Measurements from ENCODE around the gene RNASEH2B. TPM values are rescaled to one million over a fixed set of nuclear protein-coding genes. Genes with fewer than 3 reads are reported as not detected.

RNASEH2B gene
- total RNA-seq, 1 experiment from 2014 or later, result 28.1 TPM

DNA sequence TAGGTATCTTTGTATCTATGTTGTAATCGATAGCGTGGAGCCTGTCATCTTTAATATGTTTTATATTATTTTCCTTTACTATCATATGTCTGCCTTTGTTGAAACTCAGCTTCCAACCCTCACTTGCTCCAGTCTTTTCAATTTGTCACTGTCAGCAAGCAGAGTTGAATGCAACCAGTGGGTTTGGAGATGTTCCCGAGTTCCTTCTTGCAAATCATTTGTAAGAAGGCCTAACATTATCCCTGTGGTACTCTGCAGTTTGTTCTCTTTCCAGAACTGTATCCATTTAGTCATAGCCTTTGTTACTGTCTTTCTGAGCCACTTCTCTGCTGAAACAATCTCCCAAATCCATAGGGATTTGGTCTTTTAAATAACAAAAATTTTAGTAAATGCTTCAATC is 41.8 kb downstream of the RNASEH2B start:
- CTCF ChIA-PET, result no interaction called here
- Mint-ChIP-seq H3K27ac (ENCODE audit: unreplicated experiment) (no peak overlapping the region), H3K27me3 (ENCODE audit: unreplicated experiment) (no peaks in the 10 kb centered on the region), H3K4me1 (ENCODE audit: low read depth, unreplicated experiment) (no peaks in the 10 kb centered on the region), H3K9me3 (ENCODE audit: low read depth, unreplicated experiment) (no peaks in the 10 kb centered on the region), H3K36me3 (ENCODE audit: insufficient read depth, unreplicated experiment) (no peaks in the 10 kb centered on the region), H3K4me3 (ENCODE audit: low read depth, unreplicated experiment) (no peak overlapping the region)
- TF ChIP-seq, protein P1, sequence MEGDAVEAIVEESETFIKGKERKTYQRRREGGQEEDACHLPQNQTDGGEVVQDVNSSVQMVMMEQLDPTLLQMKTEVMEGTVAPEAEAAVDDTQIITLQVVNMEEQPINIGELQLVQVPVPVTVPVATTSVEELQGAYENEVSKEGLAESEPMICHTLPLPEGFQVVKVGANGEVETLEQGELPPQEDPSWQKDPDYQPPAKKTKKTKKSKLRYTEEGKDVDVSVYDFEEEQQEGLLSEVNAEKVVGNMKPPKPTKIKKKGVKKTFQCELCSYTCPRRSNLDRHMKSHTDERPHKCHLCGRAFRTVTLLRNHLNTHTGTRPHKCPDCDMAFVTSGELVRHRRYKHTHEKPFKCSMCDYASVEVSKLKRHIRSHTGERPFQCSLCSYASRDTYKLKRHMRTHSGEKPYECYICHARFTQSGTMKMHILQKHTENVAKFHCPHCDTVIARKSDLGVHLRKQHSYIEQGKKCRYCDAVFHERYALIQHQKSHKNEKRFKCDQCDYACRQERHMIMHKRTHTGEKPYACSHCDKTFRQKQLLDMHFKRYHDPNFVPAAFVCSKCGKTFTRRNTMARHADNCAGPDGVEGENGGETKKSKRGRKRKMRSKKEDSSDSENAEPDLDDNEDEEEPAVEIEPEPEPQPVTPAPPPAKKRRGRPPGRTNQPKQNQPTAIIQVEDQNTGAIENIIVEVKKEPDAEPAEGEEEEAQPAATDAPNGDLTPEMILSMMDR (IDR thresholded peaks at IDR 0.05; ENCODE audit: unreplicated experiment), result no peak
- intact Hi-C loops (cut with micrococcal nuclease; ENCODE audit: unreplicated experiment), result no loop called here
- no peak for DNase-seq
- BruUV-seq (replicated peaks), result no TSS peak

DNA sequence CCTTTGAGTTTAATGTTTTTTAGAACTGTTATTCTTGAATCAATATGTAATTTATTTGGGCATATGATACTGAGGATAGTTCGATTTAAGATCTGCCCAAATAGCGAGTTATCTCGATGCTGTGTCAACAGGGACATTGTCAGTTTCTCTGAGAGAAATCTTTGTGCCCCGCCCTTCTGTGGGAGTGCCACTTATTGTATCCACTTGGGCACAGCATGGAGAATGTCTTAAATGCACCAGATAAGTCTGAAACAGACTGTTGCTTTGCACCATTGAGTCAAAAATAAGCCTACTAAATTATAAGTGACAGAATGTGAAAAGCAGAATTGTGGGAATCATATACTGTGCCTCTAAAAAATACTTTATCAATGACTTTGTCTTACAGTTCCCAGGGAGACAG is 45.6 kb downstream of the RNASEH2B start:
- intact Hi-C loops (cut with micrococcal nuclease; ENCODE audit: unreplicated experiment), result no loop called here
- H3K27me3 Mint-ChIP-seq (ENCODE audit: unreplicated experiment), result no peaks in the 10 kb centered on the region
- H3K36me3 Mint-ChIP-seq (ENCODE audit: insufficient read depth, unreplicated experiment), result no peaks in the 10 kb centered on the region
- no peak for DNase-seq
- CTCF ChIA-PET, result no interaction called here
- H3K4me3 Mint-ChIP-seq (ENCODE audit: low read depth, unreplicated experiment), result no peak overlapping the region
- H3K27ac Mint-ChIP-seq (ENCODE audit: unreplicated experiment), result no peak overlapping the region
- H3K4me1 Mint-ChIP-seq (ENCODE audit: low read depth, unreplicated experiment), result no peaks in the 10 kb centered on the region
- no TSS peak for BruUV-seq (replicated peaks)
- TF ChIP-seq, protein P1 (IDR thresholded peaks at IDR 0.05; ENCODE audit: unreplicated experiment), result no peak
- no peaks in the 10 kb centered on the region for H3K9me3 Mint-ChIP-seq (ENCODE audit: low read depth, unreplicated experiment)

DNA sequence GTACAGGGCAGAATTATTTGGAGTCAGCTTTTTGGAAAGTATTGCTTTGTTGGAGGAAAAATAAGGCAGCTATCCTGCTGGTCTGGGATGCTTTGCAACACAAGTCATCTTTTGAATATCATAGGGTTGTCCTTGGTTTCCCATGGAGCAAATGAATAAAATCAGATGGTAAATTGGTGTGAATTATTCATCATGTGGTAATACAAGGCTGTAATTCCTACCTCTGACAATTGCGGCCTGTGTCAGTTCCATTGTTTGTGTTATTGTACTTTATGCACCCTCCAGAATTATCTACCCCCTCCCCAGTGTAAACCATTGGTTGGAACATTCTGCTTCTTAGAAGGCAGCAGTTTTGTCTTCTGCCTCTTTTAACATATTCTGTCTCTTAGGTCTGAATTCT is 46.2 kb downstream of the RNASEH2B start:
- no peaks in the 10 kb centered on the region for H3K36me3 Mint-ChIP-seq (ENCODE audit: insufficient read depth, unreplicated experiment)
- intact Hi-C loops (cut with micrococcal nuclease; ENCODE audit: unreplicated experiment), result no loop called here
- BruUV-seq (replicated peaks), result no TSS peak
- H3K4me3 Mint-ChIP-seq (ENCODE audit: low read depth, unreplicated experiment), result no peak overlapping the region
- TF ChIP-seq, protein P1 (IDR thresholded peaks at IDR 0.05; ENCODE audit: unreplicated experiment), result no peak
- CTCF ChIA-PET, result no interaction called here
- no peaks in the 10 kb centered on the region for H3K9me3 Mint-ChIP-seq (ENCODE audit: low read depth, unreplicated experiment)
- H3K27me3 Mint-ChIP-seq (ENCODE audit: unreplicated experiment), result no peaks in the 10 kb centered on the region
- DNase-seq, result no peak
- no peak overlapping the region for H3K27ac Mint-ChIP-seq (ENCODE audit: unreplicated experiment)
- no peaks in the 10 kb centered on the region for H3K4me1 Mint-ChIP-seq (ENCODE audit: low read depth, unreplicated experiment)

DNA sequence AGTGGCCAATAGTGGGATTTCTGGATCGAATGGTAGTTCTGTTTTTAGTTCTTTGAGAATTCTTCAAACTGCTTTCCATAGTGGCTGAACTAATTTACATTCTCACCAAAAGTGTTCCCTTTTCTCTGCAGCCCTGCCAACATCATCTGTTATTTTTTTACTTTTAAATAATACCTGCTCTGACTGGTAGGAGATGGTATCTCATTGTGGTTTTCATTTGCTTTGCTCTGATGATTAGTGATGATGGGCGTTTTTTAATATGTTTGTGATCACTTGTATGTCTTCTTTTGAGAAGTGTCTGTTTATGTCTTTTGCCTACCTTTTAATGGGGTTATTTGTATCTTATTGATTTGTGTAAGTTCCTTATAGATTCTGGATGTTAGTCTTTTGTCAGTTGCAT is 48.0 kb downstream of the RNASEH2B start:
- BruUV-seq (replicated peaks), result no TSS peak
- intact Hi-C loops (cut with micrococcal nuclease; ENCODE audit: unreplicated experiment), result no loop called here
- Mint-ChIP-seq H3K9me3 (ENCODE audit: low read depth, unreplicated experiment) (no peaks in the 10 kb centered on the region), H3K27ac (ENCODE audit: unreplicated experiment) (no peak overlapping the region), H3K4me3 (ENCODE audit: low read depth, unreplicated experiment) (no peak overlapping the region), H3K4me1 (ENCODE audit: low read depth, unreplicated experiment) (no peaks in the 10 kb centered on the region), H3K27me3 (ENCODE audit: unreplicated experiment) (no peaks in the 10 kb centered on the region), H3K36me3 (ENCODE audit: insufficient read depth, unreplicated experiment) (no peaks in the 10 kb centered on the region)
- CTCF ChIA-PET, result no interaction called here
- TF ChIP-seq, protein P1 (IDR thresholded peaks at IDR 0.05; ENCODE audit: unreplicated experiment), result no peak
- no peak for DNase-seq

DNA sequence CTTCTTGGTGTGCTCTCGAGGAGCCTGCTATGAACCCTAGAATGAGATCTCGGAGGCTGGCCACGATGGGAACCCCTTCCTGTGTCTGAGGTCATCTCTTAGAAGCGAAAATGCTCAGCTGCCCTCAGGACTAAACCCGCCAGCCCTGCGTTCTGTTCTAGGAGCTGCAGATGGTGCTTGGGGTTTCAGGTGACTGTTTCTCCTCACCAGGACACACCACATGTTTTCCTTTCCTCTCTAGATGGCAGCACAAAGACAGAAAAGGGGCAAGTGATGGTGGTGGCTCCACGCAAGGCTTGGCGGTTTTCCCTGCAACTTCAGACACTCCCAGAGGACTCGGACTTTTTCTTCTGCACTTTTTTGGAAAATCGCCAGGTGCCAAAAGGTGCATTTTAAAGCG is 60.1 kb downstream of the RNASEH2B start:
- no peak for DNase-seq
- Mint-ChIP-seq H3K9me3 (ENCODE audit: low read depth, unreplicated experiment) (no peaks in the 10 kb centered on the region), H3K27me3 (ENCODE audit: unreplicated experiment) (no peaks in the 10 kb centered on the region), H3K36me3 (ENCODE audit: insufficient read depth, unreplicated experiment) (no peaks in the 10 kb centered on the region), H3K27ac (ENCODE audit: unreplicated experiment) (no peak overlapping the region), H3K4me3 (ENCODE audit: low read depth, unreplicated experiment) (no peak overlapping the region), H3K4me1 (ENCODE audit: low read depth, unreplicated experiment) (no peaks in the 10 kb centered on the region)
- CTCF ChIA-PET, result no interaction called here
- TF ChIP-seq, protein P1 (IDR thresholded peaks at IDR 0.05; ENCODE audit: unreplicated experiment), result no peak
- BruUV-seq (replicated peaks), result no TSS peak
- intact Hi-C loops (cut with micrococcal nuclease; ENCODE audit: unreplicated experiment), result no loop called here
